Astrocyte (in vitro differentiated cells and primary cell): Measurements from ENCODE around the gene RIPOR3. TPM values are rescaled to one million over a fixed set of nuclear protein-coding genes. Genes with fewer than 3 reads are reported as not detected.

Experiments used
- DNase-seq: peaks from one replicate; pipeline ENCODE4 v3.0.0-alpha.2; 2010; ENCODE audit warnings: low read depth
- FAIRE-seq: peaks from 2 replicates; lab custom pipeline; 2011; peaks lifted over from hg19 to GRCh38; lab: Jason Lieb, UNC
- H2AFZ ChIP-seq: 2 replicates; pipeline ENCODE4 v1.6.0; 2012; ENCODE audit warnings: low read depth, low read length, inconsistent platforms
- H3K27ac ChIP-seq: 2 replicates; pipeline ENCODE4 v1.5.1; 2011; ENCODE audit warnings: low read depth, low read length, inconsistent platforms
- H3K27me3 ChIP-seq: 2 replicates; pipeline ENCODE4 v1.6.0; 2011; ENCODE audit warnings: low read length, inconsistent platforms; ENCODE audit not compliant: insufficient read depth
- H3K36me3 ChIP-seq: 2 replicates; pipeline ENCODE4 v1.5.1; 2011; ENCODE audit warnings: low read length, inconsistent platforms; ENCODE audit not compliant: insufficient read depth
- H3K4me1 ChIP-seq: 2 replicates; pipeline ENCODE4 v1.5.1; 2011; ENCODE audit warnings: low read length, inconsistent platforms; ENCODE audit not compliant: insufficient read depth
- H3K4me2 ChIP-seq: 2 replicates; pipeline ENCODE4 v1.6.0; 2012; ENCODE audit warnings: low read length, inconsistent platforms
- H3K4me3 ChIP-seq: 2 replicates; pipeline ENCODE4 v1.5.1; 2011; ENCODE audit warnings: low read depth, mild to moderate bottlenecking, low read length, inconsistent platforms; ENCODE audit not compliant: insufficient read depth
- H3K79me2 ChIP-seq: 2 replicates; pipeline ENCODE4 v1.6.0; 2012; ENCODE audit warnings: mild to moderate bottlenecking, low read length, inconsistent platforms; ENCODE audit not compliant: insufficient read depth
- H3K9ac ChIP-seq: 2 replicates; pipeline ENCODE4 v1.6.0; 2012; ENCODE audit warnings: mild to moderate bottlenecking, low read length, inconsistent platforms
- H3K9me3 ChIP-seq: 2 replicates; pipeline ENCODE4 v1.5.1; 2012; ENCODE audit warnings: low read depth, mild to moderate bottlenecking, low read length, inconsistent platforms; ENCODE audit not compliant: insufficient read depth
- H4K20me1 ChIP-seq: 2 replicates; pipeline ENCODE4 v1.6.0; 2012; ENCODE audit warnings: low read length, inconsistent platforms; ENCODE audit not compliant: insufficient read depth
- H3K27ac Mint-ChIP-seq: one replicate; pipeline ENCODE4 v1.8.0; 2021; ENCODE audit warnings: mild to moderate bottlenecking, mixed read lengths; ENCODE audit not compliant: unreplicated experiment
- H3K27me3 Mint-ChIP-seq: one replicate; pipeline ENCODE4 v1.8.0; 2021; ENCODE audit warnings: low read depth, mixed read lengths; ENCODE audit not compliant: unreplicated experiment
- H3K36me3 Mint-ChIP-seq: one replicate; pipeline ENCODE4 v1.8.0; 2021; ENCODE audit warnings: low read depth, mixed read lengths; ENCODE audit not compliant: unreplicated experiment
- H3K4me1 Mint-ChIP-seq: one replicate; pipeline ENCODE4 v1.8.0; 2021; ENCODE audit warnings: low read depth, mixed read lengths; ENCODE audit not compliant: unreplicated experiment
- H3K4me3 Mint-ChIP-seq: one replicate; pipeline ENCODE4 v1.8.0; 2021; ENCODE audit warnings: mild to moderate bottlenecking, moderate library complexity, mixed read lengths; ENCODE audit not compliant: unreplicated experiment
- H3K9me3 Mint-ChIP-seq: one replicate; pipeline ENCODE4 v1.8.0; 2021; ENCODE audit warnings: mild to moderate bottlenecking, mixed read lengths; ENCODE audit not compliant: unreplicated experiment
- EZH2 ChIP-seq: IDR thresholded peaks from 2 replicates; pipeline ENCODE4 v1.6.1; 2012; ENCODE audit warnings: mild to moderate bottlenecking, low read length, inconsistent platforms; ENCODE audit not compliant: insufficient read depth
- total RNA-seq: library from RNA; stranded (reverse); gene quantifications from 2 replicates; pipeline ENCODE4 v1.2.1, GENCODE V29; 2021
- TF ChIP-seq, protein P1 (sequence below): IDR thresholded peaks from 2 replicates; pipeline ENCODE4 v1.5.1; 2011; ENCODE audit warnings: low read depth, mild to moderate bottlenecking, inconsistent platforms, low read length, moderate library complexity; ENCODE audit not compliant: insufficient read depth

Gene RIPOR3
- total RNA-seq, 1 donor from 2014 or later = 0.39 TPM

DNA sequence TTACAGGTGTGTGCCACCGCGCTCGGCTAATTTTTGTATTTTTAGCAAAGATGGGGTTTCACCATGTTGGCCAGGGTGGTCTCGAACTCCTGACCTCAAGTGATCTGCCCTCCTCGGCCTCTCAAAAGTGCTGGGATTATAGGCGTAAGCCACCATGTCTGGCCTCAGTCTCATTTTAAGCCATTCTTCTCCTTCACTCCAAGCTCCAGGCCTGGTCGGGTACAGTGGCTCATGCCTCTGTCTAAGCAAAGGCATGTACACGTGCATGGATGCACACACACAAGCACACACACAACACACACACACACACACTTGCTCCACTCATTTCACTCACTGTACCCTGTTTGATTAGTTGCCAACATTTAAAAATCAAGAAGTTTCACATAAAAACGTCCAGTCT, 32.3 kb upstream of the RIPOR3 start:
- Histone ChIP-seq H3K9me3 (no peaks in the 10 kb centered on the region), H2AFZ (no peak overlapping the region), H3K4me1 (peaks cover 14% of the 10 kb centered on the region), H3K4me3 (no peak overlapping the region), H3K36me3 (no peaks in the 10 kb centered on the region), H3K4me2 (no peak overlapping the region), H3K27ac (no peak overlapping the region), H4K20me1 (no peaks in the 10 kb centered on the region), H3K79me2 (no peaks in the 10 kb centered on the region), H3K9ac (no peak overlapping the region), H3K27me3 (no peaks in the 10 kb centered on the region)
- Mint-ChIP-seq H3K27me3 (no peaks in the 10 kb centered on the region), H3K36me3 (no peaks in the 10 kb centered on the region), H3K4me3 (no peak overlapping the region), H3K4me1 (peaks cover 14% of the 10 kb centered on the region), H3K27ac (no peak overlapping the region), H3K9me3 (no peaks in the 10 kb centered on the region)
- FAIRE-seq (no peak), DNase-seq (no peak)
- TF ChIP-seq, protein P1, sequence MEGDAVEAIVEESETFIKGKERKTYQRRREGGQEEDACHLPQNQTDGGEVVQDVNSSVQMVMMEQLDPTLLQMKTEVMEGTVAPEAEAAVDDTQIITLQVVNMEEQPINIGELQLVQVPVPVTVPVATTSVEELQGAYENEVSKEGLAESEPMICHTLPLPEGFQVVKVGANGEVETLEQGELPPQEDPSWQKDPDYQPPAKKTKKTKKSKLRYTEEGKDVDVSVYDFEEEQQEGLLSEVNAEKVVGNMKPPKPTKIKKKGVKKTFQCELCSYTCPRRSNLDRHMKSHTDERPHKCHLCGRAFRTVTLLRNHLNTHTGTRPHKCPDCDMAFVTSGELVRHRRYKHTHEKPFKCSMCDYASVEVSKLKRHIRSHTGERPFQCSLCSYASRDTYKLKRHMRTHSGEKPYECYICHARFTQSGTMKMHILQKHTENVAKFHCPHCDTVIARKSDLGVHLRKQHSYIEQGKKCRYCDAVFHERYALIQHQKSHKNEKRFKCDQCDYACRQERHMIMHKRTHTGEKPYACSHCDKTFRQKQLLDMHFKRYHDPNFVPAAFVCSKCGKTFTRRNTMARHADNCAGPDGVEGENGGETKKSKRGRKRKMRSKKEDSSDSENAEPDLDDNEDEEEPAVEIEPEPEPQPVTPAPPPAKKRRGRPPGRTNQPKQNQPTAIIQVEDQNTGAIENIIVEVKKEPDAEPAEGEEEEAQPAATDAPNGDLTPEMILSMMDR = no peak
- TF ChIP-seq EZH2 = no peak

GRCh38 chr20:50722424-50723155, 31.2 kb upstream of the RIPOR3 start:
- Mint-ChIP-seq H3K9me3 (no peaks in the 10 kb centered on the region), H3K36me3 (no peaks in the 10 kb centered on the region), H3K4me3 (no peak overlapping the region), H3K27me3 (peaks cover 2% of the 10 kb centered on the region), H3K4me1 (peaks cover 12% of the 10 kb centered on the region), H3K27ac (no peak overlapping the region)
- Histone ChIP-seq H3K9me3 (no peaks in the 10 kb centered on the region), H2AFZ (no peak overlapping the region), H3K9ac (no peak overlapping the region), H4K20me1 (no peaks in the 10 kb centered on the region), H3K27me3 (no peaks in the 10 kb centered on the region), H3K27ac (no peak overlapping the region), H3K4me3 (no peak overlapping the region), H3K4me1 (peaks cover 14% of the 10 kb centered on the region), H3K4me2 (no peak overlapping the region), H3K36me3 (no peaks in the 10 kb centered on the region), H3K79me2 (no peaks in the 10 kb centered on the region)
- no peak for TF ChIP-seq EZH2
- TF ChIP-seq, protein P1 = no peak
- FAIRE-seq (no peak), DNase-seq (no peak)

DNA sequence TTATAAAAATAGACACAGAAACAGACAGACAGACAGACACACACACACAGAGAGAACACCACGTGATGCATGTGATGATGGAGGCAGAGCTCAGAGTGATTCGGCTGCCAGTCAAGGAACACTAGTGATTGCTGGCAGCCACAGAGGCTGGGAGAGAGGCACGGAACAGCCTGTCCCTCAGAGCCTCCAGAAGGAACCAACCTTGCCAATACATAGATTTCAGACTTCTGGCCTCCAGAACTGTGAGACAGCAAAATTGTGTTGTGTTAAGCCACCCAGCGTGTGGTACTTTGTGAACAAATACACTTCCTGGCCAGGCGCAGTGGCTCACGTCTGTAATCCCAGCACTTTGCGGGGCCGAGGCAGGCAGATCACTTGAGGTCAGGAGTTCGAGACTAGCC, 30.5 kb upstream of the RIPOR3 start:
- TF ChIP-seq, protein P1 = no peak
- no peak for TF ChIP-seq EZH2
- no peaks in the 10 kb centered on the region for H3K27me3 ChIP-seq
- H3K27me3 Mint-ChIP-seq = peaks cover 2% of the 10 kb centered on the region
- no peaks in the 10 kb centered on the region for H3K36me3 Mint-ChIP-seq
- no peak overlapping the region for H3K9ac ChIP-seq
- no peak overlapping the region for H3K4me2 ChIP-seq
- no peak overlapping the region for H3K27ac Mint-ChIP-seq
- H3K4me1 Mint-ChIP-seq = peaks cover 5% of the 10 kb centered on the region
- no peak overlapping the region for H2AFZ ChIP-seq
- H3K4me3 Mint-ChIP-seq = no peak overlapping the region
- FAIRE-seq (no peak), DNase-seq (no peak)
- H3K36me3 ChIP-seq = no peaks in the 10 kb centered on the region
- no peak overlapping the region for H3K27ac ChIP-seq
- H3K9me3 Mint-ChIP-seq = no peaks in the 10 kb centered on the region
- no peak overlapping the region for H3K4me3 ChIP-seq
- H3K9me3 ChIP-seq = no peaks in the 10 kb centered on the region
- no peaks in the 10 kb centered on the region for H3K79me2 ChIP-seq
- H3K4me1 ChIP-seq = peaks cover 14% of the 10 kb centered on the region
- H4K20me1 ChIP-seq = no peaks in the 10 kb centered on the region
